Breast epithelium (tissue), 4 donors: ENCODE measurements around the gene CD93. TPM values are rescaled to one million over a fixed set of nuclear protein-coding genes. Genes with fewer than 3 reads are reported as not detected.

Experiments used
- DNase-seq, 2 donors: peaks; one replicate each; pipeline ENCODE4 v3.0.0-alpha.2; 2019; ENCODE audit warnings: low spot score in 2 of 2
- H3K27ac ChIP-seq, 2 donors: fragments of 200-600 bp; sonication (generic) in 1 of 2; one replicate each; pipeline ENCODE4 v1.5.1; 2016 to 2019; ENCODE audit warnings: mild to moderate bottlenecking in 1 of 2
- H3K27me3 ChIP-seq, 2 donors: fragments of 200-600 bp; sonication (generic) in 1 of 2; one replicate each; pipeline versions ENCODE4 v1.5.1 to v1.6.0; 2017 to 2019; ENCODE audit warnings: control low read depth in 1 of 2, mild to moderate bottlenecking in 1 of 2
- H3K36me3 ChIP-seq: fragments of 200-600 bp; one replicate; pipeline ENCODE4 v1.5.1; 2019
- H3K4me1 ChIP-seq, 2 donors: fragments of 200-600 bp; sonication (generic); one replicate each; pipeline ENCODE4 v1.5.1; 2016 to 2019; ENCODE audit warnings: control low read depth in 1 of 2
- H3K4me3 ChIP-seq, 3 donors: fragments of 200-600 bp; sonication (generic); 1 replicate in 2 of 3; 2 replicates in 1 of 3; pipeline ENCODE4 v1.5.1; 2016 to 2019; ENCODE audit warnings: mild to moderate bottlenecking in 3 of 3, moderate library complexity in 2 of 3
- H3K9me3 ChIP-seq, 2 donors: fragments of 200-600 bp; sonication (generic) in 1 of 2; one replicate each; pipeline ENCODE4 v1.5.1; 2016 to 2019; ENCODE audit warnings: control low read depth in 1 of 2
- POLR2A ChIP-seq: fragments of 450-650 bp; IDR thresholded peaks from one replicate; pipeline ENCODE4 v1.6.1; 2016; ENCODE audit warnings: antibody characterized with exemption, mild to moderate bottlenecking, moderate library complexity
- POLR2AphosphoS5 ChIP-seq, 3 donors: sonication (generic); formaldehyde crosslinking; IDR thresholded peaks; one replicate each; pipeline ENCODE4 v1.6.1; 2017; ENCODE audit warnings: antibody characterized with exemption in 3 of 3
- intact Hi-C: fragments of 100-400 bp; cut with DNase I; formaldehyde crosslinking; loops from one replicate; pipeline ENCODE4 v1.15.1; 2023; ENCODE audit warnings: low total_unique reads
- total RNA-seq, 3 donors: library from RNA; depleted of rRNA; stranded (reverse); fragments of >200 nt; gene quantifications; one replicate each; pipeline ENCODE4 v1.1.0, GENCODE V29; 2016
- TF ChIP-seq, protein P1 (sequence below), 3 donors: fragments of 450-650 bp; IDR thresholded peaks; one replicate each; pipeline ENCODE4 v1.5.1; 2016 to 2017; ENCODE audit warnings: antibody characterized with exemption in 3 of 3, mild to moderate bottlenecking in 3 of 3, moderate library complexity in 3 of 3

CD93 gene
- total RNA-seq, 3 donors from 2014 or later = 19.2 to 64.9 (median 36.5) TPM

DNA sequence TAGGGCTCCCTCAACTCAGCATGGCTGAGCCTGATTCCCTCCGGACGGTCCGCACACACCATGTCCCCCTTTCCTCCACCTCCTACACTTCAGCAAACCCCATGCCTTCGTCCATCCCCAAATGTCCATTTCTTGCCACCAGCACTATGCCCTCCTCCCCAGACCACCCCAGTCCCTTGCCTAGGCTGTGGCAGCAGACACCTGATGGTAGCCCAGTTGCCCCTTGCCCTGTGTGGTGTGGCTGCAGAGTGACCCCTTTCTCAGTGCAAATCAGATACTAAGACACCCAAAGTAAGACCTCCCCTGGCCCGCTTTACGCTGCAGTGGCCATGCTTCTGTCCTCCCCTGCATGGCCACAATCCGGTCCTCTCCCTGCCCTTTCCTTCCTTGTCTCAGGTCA, 34.1 kb upstream of the CD93 start:
- Histone ChIP-seq H3K27me3 (no peaks in the 10 kb centered on the region), H3K27ac (peak overlapping the region in 1 of 2 donors; percentile 55), H3K9me3 (no peaks in the 10 kb centered on the region), H3K4me1 (no peaks in the 10 kb centered on the region), H3K36me3 (no peaks in the 10 kb centered on the region), H3K4me3 (no peak overlapping the region)
- intact Hi-C loops = no loop called here
- TF ChIP-seq, protein P1, sequence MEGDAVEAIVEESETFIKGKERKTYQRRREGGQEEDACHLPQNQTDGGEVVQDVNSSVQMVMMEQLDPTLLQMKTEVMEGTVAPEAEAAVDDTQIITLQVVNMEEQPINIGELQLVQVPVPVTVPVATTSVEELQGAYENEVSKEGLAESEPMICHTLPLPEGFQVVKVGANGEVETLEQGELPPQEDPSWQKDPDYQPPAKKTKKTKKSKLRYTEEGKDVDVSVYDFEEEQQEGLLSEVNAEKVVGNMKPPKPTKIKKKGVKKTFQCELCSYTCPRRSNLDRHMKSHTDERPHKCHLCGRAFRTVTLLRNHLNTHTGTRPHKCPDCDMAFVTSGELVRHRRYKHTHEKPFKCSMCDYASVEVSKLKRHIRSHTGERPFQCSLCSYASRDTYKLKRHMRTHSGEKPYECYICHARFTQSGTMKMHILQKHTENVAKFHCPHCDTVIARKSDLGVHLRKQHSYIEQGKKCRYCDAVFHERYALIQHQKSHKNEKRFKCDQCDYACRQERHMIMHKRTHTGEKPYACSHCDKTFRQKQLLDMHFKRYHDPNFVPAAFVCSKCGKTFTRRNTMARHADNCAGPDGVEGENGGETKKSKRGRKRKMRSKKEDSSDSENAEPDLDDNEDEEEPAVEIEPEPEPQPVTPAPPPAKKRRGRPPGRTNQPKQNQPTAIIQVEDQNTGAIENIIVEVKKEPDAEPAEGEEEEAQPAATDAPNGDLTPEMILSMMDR (IDR thresholded peaks at IDR 0.05) = no peak
- TF ChIP-seq POLR2AphosphoS5 (IDR thresholded peaks at IDR 0.05) (no peak), POLR2A (no peak)
- no peak for DNase-seq

DNA sequence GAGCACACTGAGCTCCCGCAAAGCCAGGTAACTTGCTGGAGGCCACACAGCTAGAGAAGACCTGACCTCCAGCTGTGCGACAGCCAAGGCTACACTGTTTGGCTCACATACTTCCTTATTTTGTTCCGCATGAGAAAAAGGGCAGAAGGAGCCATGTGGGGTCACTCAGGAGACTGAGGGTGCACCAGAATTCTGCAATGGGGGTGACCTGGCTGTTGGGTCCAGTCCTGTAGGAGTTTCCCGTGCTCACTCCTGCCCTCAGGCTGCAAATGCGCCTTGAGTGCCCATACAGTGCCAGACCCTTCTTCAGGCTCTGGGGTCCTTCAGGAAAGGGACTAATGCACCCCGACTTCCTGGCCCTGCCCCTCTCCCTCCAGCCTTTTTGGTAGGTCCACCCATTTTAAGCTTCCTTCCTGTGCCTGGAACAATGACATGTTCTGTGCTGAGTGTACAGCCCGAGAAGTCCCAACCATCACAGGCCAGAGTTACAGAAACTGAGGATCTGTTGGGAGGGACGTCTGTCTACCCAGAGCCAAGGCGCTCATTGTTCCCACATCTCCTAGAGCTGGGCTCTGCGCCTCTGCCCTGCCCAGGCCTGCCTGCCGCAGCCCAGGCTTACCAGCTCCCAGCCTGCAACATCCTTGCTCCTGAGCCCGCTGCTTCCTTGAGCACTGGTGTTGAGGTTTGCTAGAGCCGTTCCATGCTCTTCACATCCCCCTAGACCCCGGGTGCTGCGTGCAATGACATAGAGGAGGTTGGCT, 33.5 kb upstream of the CD93 start:
- TF ChIP-seq POLR2A (no peak), POLR2AphosphoS5 (IDR thresholded peaks at IDR 0.05) (no peak)
- TF ChIP-seq, protein P1 (IDR thresholded peaks at IDR 0.05) = no peak
- no peaks in the 10 kb centered on the region for H3K36me3 ChIP-seq
- no peaks in the 10 kb centered on the region for H3K27me3 ChIP-seq
- DNase-seq = no peak
- H3K4me1 ChIP-seq = no peaks in the 10 kb centered on the region
- intact Hi-C loops = no loop called here
- peak overlapping the region in 1 of 2 donors; percentile 55 for H3K27ac ChIP-seq
- no peaks in the 10 kb centered on the region for H3K9me3 ChIP-seq
- no peak overlapping the region for H3K4me3 ChIP-seq

DNA sequence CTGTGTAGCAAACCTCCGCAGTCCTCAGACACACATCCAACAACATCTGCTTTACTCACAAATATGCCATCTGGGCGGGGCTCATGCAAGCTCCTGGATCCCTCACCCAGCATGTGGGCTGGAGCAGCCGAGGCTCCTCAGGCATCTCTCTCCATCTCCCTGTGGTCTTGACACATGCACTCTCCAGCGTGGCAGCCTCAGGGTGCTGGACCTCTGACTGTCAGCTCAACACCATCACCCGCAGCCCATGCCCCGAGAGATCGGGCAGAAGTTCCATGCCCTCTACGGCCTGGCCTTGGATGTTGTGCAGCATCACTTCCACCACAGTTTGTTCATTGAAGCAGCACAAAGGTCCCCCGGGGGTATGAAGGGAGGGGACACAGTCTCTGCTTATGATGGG, 32.6 kb upstream of the CD93 start:
- DNase-seq = no peak

DNA sequence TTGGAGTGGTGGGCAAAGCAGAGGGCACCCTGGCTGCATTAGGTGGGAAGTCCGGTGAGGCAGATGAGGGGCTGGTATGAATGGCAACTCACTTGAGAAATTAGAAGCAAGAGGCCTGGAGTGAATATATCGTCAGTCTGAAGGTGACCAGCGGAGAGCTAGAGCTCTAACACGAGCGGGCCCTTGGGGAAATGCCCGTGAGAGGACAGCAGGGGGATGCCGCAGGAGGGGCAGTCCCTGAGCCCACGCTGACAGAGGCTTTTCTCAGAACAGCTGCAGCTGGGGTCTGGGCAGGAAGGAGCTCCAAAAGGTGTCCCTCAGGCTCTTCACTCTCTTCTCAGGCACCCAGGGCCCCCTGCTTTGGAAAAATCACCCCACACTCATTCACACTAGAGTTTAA, 32.0 kb upstream of the CD93 start:
- intact Hi-C loops = no loop called here
- no peak for DNase-seq

More for the DNA sequence above, 32.6 kb upstream of the CD93 start:
- Histone ChIP-seq H3K27ac (no peak overlapping the region), H3K36me3 (no peaks in the 10 kb centered on the region), H3K9me3 (no peaks in the 10 kb centered on the region), H3K4me3 (no peak overlapping the region), H3K27me3 (no peaks in the 10 kb centered on the region), H3K4me1 (no peaks in the 10 kb centered on the region)
- intact Hi-C loops = no loop called here
- no peak for TF ChIP-seq POLR2AphosphoS5 (IDR thresholded peaks at IDR 0.05)
- TF ChIP-seq, protein P1 (IDR thresholded peaks at IDR 0.05) = no peak
- TF ChIP-seq POLR2A = no peak

DNA sequence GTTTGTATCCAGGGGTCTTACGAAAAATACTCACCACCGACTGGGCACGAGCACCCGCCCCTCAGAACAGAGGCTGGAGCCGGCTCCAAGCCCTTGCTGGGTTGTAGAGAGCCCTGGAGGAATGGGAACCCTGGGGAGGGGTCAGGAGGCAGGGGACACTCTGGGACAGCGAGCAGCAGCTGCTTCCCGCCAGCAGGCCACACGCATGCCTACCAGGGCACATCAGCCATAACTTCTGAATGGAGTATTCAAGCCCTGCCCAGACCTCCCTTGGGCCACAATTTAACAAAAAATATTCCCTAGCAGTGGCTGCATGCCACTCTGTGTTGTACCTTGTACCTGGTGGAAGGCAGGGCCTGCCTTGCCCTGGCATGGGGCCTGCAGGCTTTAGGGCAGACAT, 31.6 kb upstream of the CD93 start:
- no peak overlapping the region for H3K4me3 ChIP-seq
- H3K36me3 ChIP-seq = no peaks in the 10 kb centered on the region
- DNase-seq = no peak
- intact Hi-C loops = no loop called here
- TF ChIP-seq POLR2AphosphoS5 (IDR thresholded peaks at IDR 0.05) (no peak), POLR2A (no peak)
- TF ChIP-seq, protein P1 (IDR thresholded peaks at IDR 0.05) = no peak
- H3K27me3 ChIP-seq = no peaks in the 10 kb centered on the region
- no peaks in the 10 kb centered on the region for H3K4me1 ChIP-seq
- no peaks in the 10 kb centered on the region for H3K9me3 ChIP-seq
- H3K27ac ChIP-seq = no peak overlapping the region

More for the DNA sequence above, 32.0 kb upstream of the CD93 start:
- no peaks in the 10 kb centered on the region for H3K9me3 ChIP-seq
- H3K27me3 ChIP-seq = no peaks in the 10 kb centered on the region
- no peaks in the 10 kb centered on the region for H3K4me1 ChIP-seq
- no peak overlapping the region for H3K27ac ChIP-seq
- H3K4me3 ChIP-seq = no peak overlapping the region
- TF ChIP-seq POLR2A (no peak), POLR2AphosphoS5 (IDR thresholded peaks at IDR 0.05) (no peak)
- TF ChIP-seq, protein P1 (IDR thresholded peaks at IDR 0.05) = no peak
- H3K36me3 ChIP-seq = no peaks in the 10 kb centered on the region
